Embryonic facial prominence (tissue), 1 donor: ENCODE data around the gene RAVER1.

Experiments used
- DNase-seq: peaks from one replicate; pipeline ENCODE4 v3.0.0-alpha.2; 2016; ENCODE audit errors: extremely low spot score

Gene RAVER1

DNA sequence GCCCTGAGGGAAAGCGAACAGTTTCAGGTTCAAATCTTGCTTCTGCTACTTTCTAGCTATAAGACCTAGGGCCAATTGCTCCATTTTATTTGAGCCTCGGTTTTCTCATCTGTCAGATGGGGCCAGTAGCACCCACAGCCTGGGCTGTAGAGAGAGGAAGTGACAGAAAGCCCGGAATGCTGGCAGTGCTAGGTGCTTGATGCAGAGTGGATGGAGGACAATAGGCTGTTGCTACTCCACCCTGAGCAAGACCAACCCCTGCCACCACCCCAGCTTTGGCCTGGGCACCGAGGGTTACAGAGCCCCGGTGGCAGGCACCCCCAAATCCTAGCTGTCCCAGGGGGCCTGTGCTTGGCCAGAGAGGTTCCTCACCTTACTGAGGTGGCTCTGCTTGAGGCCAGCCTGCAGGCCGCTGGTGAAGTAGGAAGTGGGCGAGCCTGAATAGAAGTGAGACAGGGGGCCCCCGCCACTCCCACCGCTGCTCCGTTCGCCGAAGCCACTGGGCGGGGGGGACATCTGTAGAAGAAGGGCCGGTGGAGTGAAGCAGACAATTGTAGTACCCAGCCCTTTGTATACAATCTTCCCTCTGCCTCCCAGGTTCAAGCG lies 15.4 kb downstream of the RAVER1 start:
- no peak for DNase-seq

DNA sequence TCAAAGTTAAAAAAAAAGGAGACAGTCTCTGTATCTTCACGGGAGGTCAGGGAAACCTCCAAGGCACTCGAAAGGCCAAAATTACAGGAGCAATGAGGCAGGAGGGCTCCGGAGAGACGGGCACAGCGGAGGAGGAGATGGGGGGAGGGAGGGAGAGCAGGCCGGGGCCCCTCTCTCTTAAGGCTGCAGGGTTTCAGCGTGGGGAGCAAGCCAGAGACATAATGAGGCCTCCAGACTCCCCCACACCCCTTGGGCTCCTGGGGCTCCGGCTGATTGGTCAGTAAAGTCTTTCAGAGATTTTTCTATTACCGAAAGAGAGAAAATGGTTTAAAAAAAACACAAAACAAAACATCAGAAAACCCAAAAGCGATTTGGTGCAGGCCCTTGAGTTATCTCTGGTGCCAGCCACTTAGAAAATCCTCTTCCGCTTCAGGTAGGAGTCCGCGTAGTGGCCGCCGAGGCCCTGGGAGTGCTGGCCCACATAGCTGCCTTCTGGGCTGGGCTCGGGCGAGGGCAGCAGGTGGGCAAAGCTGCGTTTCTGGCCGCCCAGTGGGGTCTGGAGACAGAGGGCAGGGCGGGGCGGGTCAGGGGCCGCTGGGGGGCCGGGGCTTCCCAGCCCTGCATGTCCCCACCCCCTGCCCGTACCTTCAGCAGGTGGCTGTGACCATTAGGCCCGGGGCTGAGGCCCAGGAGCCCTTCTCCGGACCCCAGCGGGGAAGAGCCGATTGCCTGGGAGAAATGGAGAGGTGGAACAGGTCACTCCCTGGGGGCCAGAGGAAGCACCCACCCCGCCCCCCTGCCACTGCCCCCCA lies 16.1 kb downstream of the RAVER1 start:
- no peak for DNase-seq

DNA sequence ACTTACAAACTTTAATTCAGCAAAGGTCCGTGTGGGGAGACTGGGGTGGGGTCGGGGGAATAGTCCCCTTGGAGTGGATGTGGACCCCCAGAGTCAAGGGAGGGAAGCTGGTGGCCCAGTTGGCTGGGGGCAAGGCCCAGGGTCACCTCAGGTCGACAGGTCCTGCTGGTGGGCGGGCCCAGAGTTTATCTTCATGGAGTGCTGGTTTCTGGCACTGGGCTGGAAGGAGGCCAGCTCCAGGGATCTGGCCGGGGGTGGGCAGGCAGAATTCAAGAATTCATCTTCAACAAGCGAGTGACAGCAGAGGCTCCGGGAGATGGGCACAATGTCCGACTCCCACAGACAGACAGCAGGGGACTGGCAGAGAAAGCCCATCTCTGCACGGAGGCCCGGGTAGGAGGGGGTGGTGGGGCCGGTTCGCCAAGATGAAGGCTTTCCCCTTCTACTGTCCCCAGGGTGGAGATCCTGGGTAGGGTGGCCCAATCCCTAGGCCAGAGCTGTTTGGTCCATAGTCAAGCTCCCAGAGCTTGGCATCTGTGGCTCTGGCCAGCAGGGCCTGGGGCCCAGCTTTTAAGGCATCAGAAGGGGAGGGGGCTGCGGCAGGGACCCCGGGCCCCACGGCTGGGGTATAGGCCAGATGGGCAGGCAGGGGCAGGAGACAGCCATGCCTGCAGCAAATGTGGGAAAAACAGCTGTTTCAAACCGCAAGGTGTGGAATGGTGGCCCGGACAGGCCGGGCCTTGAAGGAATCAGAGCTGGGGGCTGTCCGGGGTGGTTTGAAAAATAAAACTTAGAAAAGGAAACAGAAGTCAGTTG lies 16.9 kb downstream of the RAVER1 start:
- no peak for DNase-seq

DNA sequence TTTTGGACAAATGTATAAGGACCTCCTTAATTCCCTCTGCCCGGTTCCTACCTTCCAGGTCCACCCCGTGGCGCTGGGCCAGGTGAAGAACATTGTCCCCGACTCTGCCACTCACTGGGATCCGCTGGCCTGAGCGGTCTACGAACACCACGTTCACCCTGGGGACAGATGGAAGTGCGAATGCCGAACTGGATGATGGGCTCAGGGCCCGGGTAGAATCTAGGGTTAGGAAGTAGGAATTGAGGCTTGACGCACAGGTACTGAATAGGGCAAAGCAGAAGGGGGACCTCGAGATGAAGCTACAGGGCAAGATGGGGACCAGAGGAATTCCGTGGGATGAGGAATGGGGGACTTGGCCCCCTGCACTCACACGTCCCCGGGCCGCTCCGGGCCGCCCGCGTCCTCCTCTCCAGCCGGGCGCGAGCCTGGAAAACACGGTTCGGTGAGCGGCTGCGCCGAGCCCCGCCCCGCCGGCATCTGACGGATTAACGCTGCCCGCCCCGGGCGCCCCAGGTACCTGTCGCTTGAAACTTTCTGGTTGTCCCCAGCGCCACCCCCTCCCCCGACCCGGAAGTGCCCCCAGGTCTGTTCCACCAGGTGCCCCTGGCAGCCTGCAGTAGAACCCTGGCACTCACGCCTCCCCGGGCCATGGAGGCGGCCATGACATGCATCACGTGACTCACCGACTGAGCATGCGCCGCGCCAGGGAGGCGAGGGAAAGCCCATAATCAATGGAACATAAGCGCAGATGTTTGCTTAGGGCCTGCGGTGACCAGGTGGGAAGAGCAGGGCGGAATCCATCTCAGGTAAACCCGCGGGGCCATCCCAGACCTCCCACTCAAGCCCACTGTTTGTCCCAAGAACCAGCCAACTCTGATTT lies 17.8 kb downstream of the RAVER1 start, which contains the start of gene FDX2:
FDX2 (minus strand) TSS at position 681 of the 880 bp plus-strand sequence; CDS start at position 662, 19 bp downstream.
- DNase-seq = no peak

DNA sequence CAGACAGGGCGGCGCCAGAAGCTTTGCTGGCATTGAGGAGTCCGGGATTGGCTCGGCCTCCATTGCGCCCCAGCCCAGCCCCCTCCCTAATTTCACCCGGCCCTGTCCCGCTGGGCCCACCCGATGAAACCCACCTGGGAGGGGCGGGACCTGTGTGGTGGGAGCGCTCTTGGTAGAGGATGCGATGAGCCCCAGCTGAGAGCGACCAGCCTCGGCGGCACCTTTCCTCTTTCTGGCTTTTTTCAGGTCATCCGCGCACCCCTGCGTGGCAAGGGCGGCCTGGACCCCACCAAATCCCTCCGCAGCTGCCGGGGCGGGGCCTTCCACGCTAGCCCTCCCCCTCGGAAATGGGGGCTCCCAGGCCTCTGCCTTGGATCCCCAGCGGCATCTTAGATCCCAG lies 23.9 kb downstream of the RAVER1 start, which contains the start of gene ZGLP1:
ZGLP1 (minus strand) TSS at position 393 of the 400 bp plus-strand sequence.
- no peak for DNase-seq

DNA sequence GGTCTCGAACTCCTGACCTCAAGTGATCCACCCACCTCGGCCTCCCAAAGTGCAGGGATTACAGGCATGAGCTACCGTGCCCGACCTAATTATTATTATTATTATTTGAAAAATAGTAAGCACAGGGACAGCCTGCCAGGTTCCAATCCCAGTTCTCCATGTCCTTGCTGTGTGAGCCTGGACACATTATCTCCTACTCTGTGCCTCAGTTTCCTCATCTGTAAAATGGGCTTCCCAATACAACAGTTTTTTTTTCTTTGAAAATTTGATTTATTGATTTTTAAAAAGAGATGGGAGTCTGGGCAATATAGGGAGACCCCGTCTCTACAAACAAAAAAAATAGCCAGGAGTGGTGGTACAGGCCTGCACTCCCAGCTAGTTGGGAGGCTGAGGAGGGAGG lies 27.0 kb downstream of the RAVER1 start:
- no peak for DNase-seq

DNA sequence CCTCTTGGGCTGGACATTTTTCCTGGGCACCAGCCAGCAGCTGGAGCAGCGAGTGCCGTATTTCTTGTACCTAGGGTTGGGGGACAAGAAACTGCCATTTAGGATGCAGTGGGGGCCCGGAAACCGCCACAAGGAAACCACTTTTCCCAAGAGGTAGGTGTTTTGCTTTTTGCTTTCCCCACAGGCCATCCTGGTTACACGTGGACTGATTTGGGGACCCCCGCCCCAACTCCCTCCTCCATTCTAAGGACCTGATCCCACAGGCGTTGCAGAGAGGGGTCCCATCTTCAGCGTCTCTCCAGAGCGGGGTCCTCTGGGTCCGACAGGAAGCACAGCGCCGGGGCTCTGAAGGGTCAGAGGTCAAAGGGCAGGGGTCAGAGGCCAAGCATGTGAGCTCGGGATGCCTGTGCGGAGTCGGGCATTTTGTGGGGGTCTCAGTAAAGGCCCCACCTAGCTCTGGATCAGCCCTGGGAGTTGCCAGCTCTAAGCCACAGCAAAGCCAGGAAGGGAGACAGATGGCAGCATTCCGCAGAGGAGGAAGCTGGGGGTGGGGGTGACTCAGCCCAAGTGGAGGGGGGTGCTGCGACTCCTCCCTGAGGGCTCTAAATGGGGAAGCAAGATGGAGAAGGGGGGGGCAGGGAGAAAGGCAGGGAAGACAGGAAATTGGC lies 28.1 kb downstream of the RAVER1 start:
- DNase-seq = no peak

DNA sequence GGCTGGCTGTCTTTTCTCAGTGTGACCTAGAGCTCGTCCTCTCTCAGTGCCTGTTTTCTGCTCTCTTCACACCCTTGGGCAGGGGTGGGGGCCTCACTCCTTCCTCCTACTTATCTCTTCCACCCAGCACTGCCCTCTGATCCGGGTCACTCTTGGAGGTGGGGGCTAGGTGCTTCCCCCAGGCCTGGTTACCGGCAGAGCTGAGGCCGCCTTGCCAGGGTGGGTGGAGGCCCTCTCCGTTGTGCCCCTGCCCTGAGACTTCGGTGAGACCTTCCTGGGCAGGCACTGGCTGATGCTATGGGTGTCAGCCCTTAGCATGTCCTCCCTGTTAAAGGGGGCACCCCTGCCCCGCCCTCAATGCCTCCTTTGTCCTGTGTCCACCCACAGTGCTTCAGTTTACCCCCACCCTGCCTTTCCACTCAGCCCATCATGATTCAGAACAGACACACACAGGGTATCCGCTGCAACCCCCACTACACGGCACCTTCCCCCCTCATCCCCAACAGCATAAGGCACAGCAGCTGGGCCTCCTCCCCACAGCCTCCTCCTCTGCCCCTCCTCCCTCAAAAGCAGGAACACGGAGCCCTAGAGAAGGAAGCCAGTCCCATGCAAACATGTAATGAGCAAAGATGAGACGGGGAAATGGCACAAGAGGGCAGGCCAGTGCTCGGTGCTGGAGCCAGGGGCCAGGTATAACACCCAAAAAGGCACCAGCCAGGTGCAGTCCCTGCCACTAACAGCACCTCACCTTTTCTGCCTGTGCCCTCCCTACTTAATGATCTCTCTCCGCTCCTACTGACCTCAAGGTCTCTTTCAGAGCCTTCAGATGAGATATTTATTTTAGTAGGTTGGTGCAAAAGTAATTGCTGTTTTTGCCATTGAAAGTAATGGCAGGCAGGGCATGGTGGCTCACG lies 33.5 kb downstream of the RAVER1 start:
- no peak for DNase-seq

DNA sequence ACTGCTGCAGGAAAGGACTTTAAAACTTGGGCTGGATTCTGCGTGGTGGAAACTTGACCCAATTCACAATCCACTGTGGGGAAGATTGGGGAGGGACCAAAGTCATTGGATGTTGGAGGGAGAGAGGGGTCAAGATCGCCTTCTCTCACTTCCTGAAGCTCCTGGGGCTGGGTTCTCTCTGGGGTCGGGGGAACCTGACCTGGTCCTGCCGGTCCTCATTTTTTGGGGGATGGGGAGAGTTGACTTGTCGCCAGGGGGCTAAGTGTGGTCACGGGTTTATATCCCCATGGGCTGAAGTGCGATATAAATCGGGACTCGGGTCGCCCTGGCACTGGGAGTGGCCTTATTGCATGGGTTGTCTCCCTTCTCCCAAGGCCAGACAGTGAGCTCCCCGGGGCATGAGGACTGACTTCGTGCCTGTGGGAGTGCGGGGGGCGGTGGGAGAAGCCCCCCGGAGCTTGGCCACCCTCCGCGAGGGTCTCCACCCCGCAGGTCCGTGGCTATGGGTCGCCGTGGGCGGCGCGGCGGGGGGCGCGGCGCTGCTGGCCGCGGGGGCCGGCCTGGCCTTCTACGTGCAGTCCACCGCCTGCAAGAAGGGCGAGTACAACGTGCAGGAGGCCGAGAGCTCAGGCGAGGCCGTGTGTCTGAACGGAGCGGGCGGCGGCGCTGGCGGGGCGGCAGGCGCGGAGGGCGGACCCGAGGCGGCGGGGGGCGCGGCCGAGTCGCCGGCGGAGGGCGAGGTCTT lies 37.3 kb downstream of the RAVER1 start:
- no peak for DNase-seq

DNA sequence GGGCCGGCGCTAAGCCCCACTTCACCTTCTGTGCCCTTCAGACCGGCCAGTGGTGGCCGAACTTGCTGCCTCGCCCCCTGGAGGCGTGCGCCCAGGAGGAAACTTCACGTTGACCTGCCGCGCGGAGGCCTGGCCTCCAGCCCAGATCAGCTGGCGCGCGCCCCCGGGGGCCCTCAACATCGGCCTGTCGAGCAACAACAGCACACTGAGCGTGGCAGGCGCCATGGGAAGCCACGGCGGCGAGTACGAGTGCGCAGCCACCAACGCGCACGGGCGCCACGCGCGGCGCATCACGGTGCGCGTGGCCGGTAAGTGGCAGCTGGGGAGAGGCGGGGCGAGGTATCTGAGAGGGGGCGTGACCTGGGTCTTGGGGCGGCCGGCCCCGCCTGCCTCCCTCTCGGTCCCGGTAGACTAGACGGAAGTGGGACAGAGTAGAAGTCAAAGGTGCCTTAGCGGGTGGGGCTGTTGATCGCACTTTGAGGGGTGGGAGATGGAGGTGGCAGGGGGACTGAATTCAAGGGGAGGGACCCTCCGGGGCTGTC lies 38.0 kb downstream of the RAVER1 start:
- no peak for DNase-seq

DNA sequence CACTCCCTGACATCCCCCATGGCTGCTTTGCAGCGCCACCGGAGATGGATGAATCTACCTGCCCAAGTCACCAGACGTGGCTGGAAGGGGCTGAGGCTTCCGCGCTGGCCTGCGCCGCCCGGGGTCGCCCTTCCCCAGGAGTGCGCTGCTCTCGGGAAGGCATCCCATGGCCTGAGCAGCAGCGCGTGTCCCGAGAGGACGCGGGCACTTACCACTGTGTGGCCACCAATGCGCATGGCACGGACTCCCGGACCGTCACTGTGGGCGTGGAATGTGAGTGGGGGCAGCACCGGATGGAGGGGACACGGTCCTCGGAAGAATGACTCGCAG lies 39.0 kb downstream of the RAVER1 start:
- DNase-seq = no peak

DNA sequence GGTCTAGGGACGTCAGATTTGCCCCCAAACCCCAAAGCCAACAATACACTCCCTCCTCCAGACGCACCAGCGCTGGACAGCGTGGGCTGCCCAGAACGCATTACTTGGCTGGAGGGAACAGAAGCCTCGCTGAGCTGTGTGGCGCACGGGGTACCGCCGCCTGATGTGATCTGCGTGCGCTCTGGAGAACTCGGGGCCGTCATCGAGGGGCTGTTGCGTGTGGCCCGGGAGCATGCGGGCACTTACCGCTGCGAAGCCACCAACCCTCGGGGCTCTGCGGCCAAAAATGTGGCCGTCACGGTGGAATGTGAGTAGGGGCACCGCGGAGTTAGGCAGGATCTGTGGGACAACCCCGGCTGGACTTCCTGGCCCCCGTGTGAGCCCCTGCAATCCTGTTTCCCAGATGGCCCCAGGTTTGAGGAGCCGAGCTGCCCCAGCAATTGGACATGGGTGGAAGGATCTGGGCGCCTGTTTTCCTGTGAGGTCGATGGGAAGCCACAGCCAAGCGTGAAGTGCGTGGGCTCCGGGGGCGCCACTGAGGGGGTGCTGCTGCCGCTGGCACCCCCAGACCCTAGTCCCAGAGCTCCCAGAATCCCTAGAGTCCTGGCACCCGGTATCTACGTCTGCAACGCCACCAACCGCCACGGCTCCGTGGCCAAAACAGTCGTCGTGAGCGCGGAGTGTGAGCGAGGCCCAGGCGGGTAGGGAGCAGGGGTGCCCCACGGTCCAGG lies 39.5 kb downstream of the RAVER1 start:
- DNase-seq = no peak

DNA sequence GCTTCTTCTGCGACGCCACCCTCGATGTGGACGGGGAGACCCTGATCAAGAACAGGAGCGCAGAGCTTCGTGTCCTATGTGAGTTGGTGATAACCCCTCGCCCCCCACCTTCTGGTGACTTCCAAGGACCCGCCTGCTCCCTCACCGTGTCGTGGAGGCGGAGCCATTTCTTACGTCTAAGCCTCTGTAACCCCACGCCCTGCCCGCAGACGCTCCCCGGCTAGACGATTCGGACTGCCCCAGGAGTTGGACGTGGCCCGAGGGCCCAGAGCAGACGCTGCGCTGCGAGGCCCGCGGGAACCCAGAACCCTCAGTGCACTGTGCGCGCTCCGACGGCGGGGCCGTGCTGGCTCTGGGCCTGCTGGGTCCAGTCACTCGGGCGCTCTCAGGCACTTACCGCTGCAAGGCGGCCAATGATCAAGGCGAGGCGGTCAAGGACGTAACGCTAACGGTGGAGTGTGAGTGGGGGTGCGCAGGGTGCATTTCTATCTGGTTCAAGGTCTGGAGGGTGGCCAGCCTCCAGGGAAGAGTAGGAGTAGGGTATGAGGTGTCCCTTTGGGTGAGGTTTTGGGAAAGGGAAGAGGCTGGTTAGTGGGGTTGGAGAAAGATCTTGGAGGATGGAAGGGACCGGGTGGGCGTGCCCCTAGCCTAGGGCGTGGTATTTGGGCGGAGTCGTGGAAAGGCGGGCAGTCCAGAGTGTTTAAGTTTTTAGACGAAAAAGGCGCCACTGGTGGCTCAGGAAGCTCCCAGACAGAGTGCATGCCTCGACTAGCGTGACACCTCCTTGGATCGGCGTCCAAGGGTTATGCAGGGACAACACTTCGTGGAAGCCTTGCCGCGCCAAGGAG lies 40.3 kb downstream of the RAVER1 start:
- no peak for DNase-seq

DNA sequence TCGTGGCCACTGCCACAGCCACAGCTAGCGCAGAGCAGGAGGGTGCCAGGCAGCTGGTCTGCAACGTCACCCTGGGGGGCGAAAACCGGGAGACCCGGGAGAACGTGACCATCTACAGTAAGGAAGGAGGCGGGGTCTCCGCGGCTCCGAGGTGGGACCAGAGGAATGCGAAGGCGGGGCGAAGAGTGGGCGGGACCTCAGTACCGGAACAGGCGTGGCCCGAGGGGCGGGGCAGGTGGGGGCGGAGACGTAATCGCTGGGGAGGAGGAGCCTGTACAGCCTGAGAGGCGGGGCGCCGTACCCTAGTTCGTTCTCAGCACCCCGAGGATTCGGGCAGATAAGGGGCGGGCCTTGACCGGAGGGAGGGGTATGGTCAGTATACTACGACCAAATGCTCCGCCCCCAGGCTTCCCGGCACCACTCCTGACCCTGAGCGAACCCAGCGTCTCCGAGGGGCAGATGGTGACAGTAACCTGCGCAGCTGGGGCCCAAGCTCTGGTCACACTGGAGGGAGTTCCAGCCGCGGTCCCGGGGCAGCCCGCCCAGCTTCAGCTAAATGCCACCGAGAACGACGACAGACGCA lies 41.0 kb downstream of the RAVER1 start:
- DNase-seq = no peak

DNA sequence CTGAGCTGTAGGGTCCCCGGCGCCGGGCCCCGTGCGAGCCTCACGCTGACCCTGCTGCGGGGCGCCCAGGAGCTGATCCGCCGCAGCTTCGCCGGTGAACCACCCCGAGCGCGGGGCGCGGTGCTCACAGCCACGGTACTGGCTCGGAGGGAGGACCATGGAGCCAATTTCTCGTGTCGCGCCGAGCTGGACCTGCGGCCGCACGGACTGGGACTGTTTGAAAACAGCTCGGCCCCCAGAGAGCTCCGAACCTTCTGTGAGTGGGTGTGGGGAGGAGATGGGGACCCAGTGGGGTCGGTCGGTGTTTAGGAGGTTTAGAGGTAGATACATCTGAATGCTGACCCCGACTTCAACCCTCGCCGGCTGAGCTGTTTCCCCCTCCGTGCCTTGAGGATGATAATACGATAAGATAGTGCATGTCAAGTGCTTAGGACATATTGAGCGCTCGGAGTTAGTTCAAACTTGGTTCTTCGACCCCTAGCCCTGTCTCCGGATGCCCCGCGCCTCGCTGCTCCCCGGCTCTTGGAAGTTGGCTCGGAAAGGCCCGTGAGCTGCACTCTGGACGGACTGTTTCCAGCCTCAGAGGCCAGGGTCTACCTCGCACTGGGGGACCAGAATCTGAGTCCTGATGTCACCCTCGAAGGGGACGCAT lies 41.6 kb downstream of the RAVER1 start:
- no peak for DNase-seq

DNA sequence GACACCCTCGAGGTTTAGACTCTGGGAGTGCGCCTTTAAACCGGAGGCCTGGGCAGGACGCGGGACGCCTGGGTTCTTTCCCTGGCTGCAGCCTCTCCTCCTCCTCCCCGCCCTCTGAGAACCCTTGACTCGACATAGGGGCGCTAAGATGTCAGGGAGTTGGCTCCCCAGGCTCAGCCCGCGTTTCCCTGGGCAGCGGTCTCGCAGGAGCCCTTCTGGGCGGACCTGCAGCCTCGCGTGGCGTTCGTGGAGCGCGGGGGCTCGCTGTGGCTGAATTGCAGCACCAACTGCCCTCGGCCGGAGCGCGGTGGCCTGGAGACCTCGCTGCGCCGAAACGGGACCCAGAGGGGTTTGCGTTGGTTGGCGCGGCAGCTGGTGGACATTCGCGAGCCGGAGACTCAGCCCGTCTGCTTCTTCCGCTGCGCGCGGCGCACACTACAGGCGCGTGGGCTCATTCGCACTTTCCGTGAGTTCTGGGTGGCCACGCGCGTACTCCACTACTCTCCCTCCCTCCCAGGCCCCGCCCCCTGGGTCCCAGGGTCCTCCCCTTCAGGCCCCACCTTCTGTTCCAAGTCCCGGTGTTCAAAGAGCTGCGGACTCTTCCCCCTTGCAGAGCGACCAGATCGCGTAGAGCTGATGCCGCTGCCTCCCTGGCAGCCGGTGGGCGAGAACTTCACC lies 42.3 kb downstream of the RAVER1 start:
- no peak for DNase-seq
